Right atrium auricular region (tissue), 2 donors: Measurements from ENCODE around the gene HS3ST5. TPM values are rescaled to one million over a fixed set of nuclear protein-coding genes. Genes with fewer than 3 reads are reported as not detected.

ENCODE experiments used
- DNase-seq: peaks from one replicate; pipeline ENCODE4 v3.0.0-alpha.2; 2019; ENCODE audit warnings: low spot score
- H3K27ac ChIP-seq, 2 donors: fragments of 200-600 bp; sonication (generic); 1 replicate in 1 of 2; 2 replicates in 1 of 2; pipeline ENCODE4 v1.5.1; 2016 to 2019
- H3K27me3 ChIP-seq, 2 donors: fragments of 200-600 bp; sonication (generic); one replicate each; pipeline versions ENCODE4 v1.5.1 to v1.6.0; 2017 to 2019
- H3K36me3 ChIP-seq: fragments of 200-600 bp; sonication (generic); one replicate; pipeline ENCODE4 v1.5.1; 2016
- H3K4me1 ChIP-seq, 2 donors: fragments of 200-600 bp; sonication (generic); one replicate each; pipeline versions ENCODE4 v1.5.1 to v1.6.0; 2017 to 2019
- H3K4me3 ChIP-seq, 2 donors: fragments of 200-600 bp; sonication (generic); 1 replicate in 1 of 2; 2 replicates in 1 of 2; pipeline ENCODE4 v1.5.1; 2017 to 2019; ENCODE audit warnings: mild to moderate bottlenecking in 1 of 2, moderate library complexity in 1 of 2
- H3K9me3 ChIP-seq, 2 donors: fragments of 200-600 bp; sonication (generic); one replicate each; pipeline ENCODE4 v1.5.1; 2019
- CTCF ChIP-seq, 2 donors: fragments of 200-600 bp; sonication (generic); IDR thresholded peaks; one replicate each; pipeline ENCODE4 v1.5.1; 2019; ENCODE audit warnings: antibody characterized with exemption in 2 of 2
- total RNA-seq, 2 donors: library from RNA; depleted of rRNA; stranded (reverse); fragments of >200 nt; gene quantifications; one replicate each; pipeline ENCODE4 v1.1.0, GENCODE V29; 2016

HS3ST5 gene
- total RNA-seq, 2 donors from 2014 or later: not detected

DNA sequence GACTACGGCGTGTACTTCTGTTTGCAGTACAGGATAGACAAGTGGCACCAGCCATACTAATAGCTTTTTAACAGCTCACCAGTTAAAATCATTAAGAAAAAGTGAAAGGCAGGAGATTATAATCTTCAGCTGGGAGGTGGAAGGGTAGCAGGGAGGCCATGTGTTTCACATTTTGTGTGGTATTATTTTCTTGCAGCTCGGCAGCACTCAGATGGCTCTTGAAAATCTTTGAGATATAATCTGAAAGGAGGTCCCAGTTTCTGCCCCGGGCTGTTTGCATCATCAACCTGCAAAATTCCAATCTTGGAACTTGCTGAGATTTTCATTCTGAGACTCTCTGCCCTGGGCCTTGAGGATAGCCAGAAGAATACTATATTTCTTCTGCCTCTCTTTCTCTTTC, 284.4 kb downstream of the HS3ST5 start:
- H3K27ac ChIP-seq: no peak overlapping the region
- H3K36me3 ChIP-seq: no peaks in the 10 kb centered on the region
- no peaks in the 10 kb centered on the region for H3K27me3 ChIP-seq
- TF ChIP-seq CTCF (IDR thresholded peaks at IDR 0.05): no peak
- no peak overlapping the region for H3K4me3 ChIP-seq
- no peaks in the 10 kb centered on the region for H3K9me3 ChIP-seq
- DNase-seq: no peak
- no peaks in the 10 kb centered on the region for H3K4me1 ChIP-seq

DNA sequence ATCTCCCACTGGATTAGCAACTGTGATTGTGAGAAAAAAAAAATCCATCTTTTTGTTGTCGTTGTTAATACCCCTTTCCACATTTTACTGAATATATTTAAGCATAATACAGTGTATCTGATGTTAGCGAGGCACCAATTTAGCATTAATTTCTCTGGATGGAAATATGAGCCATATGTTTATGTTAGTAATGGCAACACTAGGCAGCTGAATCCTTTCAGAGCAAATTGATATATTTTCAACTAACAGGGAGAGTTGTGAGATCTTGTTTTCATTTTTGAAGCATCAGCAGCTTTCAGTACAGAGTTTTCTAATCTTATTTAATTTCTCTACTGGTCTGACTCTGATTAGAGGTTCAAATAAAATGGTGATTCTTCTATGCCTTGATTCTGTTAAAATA, 287.1 kb downstream of the HS3ST5 start:
- DNase-seq: no peak
- no peaks in the 10 kb centered on the region for H3K36me3 ChIP-seq
- no peaks in the 10 kb centered on the region for H3K4me1 ChIP-seq
- H3K27ac ChIP-seq: no peak overlapping the region
- no peaks in the 10 kb centered on the region for H3K27me3 ChIP-seq
- H3K4me3 ChIP-seq: no peak overlapping the region
- H3K9me3 ChIP-seq: no peaks in the 10 kb centered on the region
- TF ChIP-seq CTCF (IDR thresholded peaks at IDR 0.05): no peak

DNA sequence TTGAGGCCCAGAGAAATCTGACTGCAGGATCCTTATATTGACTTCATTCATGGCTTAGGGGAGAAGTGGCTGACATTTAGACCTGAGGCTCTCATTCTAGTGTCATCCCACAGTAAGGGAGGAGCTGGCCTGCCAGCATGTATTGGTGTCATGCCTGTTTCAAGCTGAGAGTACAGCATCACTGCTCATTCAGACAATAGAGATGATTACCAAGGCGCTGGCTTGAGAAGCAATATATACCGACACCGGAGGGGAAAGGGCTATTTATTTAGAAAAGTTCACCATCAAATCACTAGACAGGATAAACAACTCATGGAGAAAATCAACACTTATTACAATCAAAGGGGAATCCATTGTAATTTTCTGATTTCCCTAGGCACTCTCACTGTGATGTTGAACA, 287.5 kb downstream of the HS3ST5 start:
- no peak for DNase-seq
- no peaks in the 10 kb centered on the region for H3K27me3 ChIP-seq
- no peak for TF ChIP-seq CTCF (IDR thresholded peaks at IDR 0.05)

DNA sequence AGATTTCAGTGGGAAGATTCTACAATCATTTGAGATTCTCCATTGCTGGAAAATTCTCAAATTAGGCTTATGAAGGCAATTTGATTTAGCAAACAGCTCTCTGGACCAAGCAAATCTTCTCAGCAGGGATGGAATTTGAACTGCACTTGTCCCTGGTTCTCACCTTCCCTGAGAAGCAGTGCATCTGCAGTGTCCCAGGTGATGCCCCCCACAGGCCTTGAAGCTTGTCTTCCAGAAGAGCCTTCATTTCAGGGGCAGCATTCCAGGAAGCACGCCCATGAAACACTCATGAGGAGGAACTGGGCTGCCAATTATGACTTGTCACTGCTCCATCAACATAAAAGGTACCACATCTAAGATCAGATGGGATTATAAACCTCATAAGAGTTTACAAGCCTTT, 289.0 kb downstream of the HS3ST5 start:
- Histone ChIP-seq H3K4me1 (no peaks in the 10 kb centered on the region), H3K9me3 (no peaks in the 10 kb centered on the region), H3K4me3 (no peak overlapping the region), H3K36me3 (no peaks in the 10 kb centered on the region), H3K27me3 (no peaks in the 10 kb centered on the region), H3K27ac (no peak overlapping the region)
- TF ChIP-seq CTCF (IDR thresholded peaks at IDR 0.05): no peak
- DNase-seq: no peak

More for the DNA sequence above, 287.5 kb downstream of the HS3ST5 start:
- H3K4me1 ChIP-seq: no peaks in the 10 kb centered on the region
- H3K36me3 ChIP-seq: no peaks in the 10 kb centered on the region
- H3K4me3 ChIP-seq: no peak overlapping the region
- no peaks in the 10 kb centered on the region for H3K9me3 ChIP-seq
- H3K27ac ChIP-seq: no peak overlapping the region

DNA sequence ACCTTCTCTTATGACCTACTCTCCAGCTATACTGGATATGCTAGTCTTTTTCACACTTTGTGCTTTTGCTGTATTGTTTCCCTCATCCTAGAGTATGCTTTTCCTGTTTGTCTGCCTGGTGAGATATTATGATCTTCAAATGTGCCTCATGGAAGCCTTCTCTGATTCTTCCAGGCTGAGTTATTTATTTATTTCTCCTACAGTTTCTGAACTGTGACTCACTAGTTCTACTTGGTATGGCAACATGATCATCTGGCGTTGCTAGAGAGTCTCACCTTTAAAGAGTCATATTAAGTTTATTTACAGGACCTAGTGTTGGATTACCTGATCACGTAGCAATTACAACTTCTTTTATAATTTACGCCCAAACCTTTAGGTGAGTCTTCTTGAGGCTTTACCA, 290.7 kb downstream of the HS3ST5 start:
- Histone ChIP-seq H3K27ac (no peak overlapping the region), H3K4me3 (no peak overlapping the region), H3K36me3 (no peaks in the 10 kb centered on the region), H3K27me3 (no peaks in the 10 kb centered on the region), H3K9me3 (no peaks in the 10 kb centered on the region), H3K4me1 (no peaks in the 10 kb centered on the region)
- no peak for DNase-seq
- no peak for TF ChIP-seq CTCF (IDR thresholded peaks at IDR 0.05)

GRCh38 chr6:114051031-114051430, 291.8 kb downstream of the HS3ST5 start:
- H3K36me3 ChIP-seq: no peaks in the 10 kb centered on the region
- TF ChIP-seq CTCF (IDR thresholded peaks at IDR 0.05): no peak
- H3K27me3 ChIP-seq: no peaks in the 10 kb centered on the region
- no peak overlapping the region for H3K4me3 ChIP-seq
- H3K4me1 ChIP-seq: no peaks in the 10 kb centered on the region
- no peaks in the 10 kb centered on the region for H3K9me3 ChIP-seq
- DNase-seq: no peak
- no peak overlapping the region for H3K27ac ChIP-seq
